Ramos (cell line): ENCODE results near the gene B3GNT5.
"Not testable (repeated sequence)": the region's sequence is repeated elsewhere in the genome, so short reads cannot be mapped to it uniquely, and the experiment has no call there.

ENCODE experiments used
- in situ Hi-C: fragments of 300-500 bp; cut with MboI; formaldehyde crosslinking; loops from one replicate; pipeline ENCODE4 v1.14.3; 2022; ENCODE audit warnings: low sequenced_read_pairs; ENCODE audit not compliant: unreplicated experiment

Gene B3GNT5

DNA sequence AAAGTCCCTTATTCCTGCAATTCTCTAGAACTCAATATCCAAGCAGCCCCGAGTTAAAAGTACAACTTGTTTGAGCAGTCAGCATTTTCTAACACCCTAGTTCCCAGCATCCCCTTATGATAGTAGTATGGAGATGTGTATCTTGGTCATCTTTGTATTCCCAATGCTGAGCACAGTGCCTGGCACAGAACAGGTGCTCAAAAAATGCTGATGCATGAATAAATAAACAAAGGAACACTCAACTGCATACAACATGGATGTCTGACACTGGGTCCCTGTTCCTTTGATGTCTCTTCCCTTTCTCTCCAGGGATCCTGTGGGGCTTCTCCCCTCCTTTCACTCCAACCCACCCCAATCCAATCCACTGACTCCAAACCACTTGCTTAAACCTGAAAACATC lies 23.9 kb upstream of the B3GNT5 start:
- in situ Hi-C loops, result no loop called here

DNA sequence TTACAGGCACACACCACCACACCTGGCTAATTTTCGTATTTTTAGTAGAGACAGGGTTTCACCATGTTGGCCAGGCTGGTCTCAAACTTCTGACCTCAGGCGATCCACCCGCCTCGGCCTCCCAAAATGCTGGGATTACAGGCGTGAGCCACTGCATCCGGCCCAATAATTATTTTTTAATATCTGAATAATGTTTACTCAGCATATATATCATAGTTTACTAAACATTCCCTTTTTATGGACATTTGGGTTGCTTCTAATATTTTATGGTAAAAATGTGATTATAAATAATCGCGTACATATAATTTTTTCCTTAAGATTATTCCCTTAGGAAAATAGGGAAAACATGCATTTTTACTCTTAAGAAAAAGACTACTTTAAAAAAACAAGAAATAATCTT lies 22.8 kb upstream of the B3GNT5 start:
- in situ Hi-C loops, result not testable (repeated sequence)

DNA sequence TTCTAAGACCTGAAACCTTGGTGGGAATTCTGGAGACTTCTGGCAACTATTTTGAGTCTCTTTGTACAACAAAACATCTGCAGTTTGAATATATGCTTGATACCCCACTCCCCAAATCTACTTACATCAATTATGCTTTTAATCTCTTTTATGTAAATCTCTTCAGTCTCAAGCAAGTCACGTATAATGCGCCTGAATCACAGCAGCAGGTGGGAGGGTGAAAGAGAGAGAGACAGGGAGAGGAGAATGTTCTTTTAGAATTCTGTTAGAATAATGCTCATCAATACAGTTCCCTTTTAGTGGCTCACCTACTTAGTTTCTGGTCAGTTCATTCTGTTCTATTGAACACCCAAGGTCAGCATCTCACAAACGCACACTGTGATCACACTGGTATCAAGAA lies 22.2 kb upstream of the B3GNT5 start:
- in situ Hi-C loops, result no loop called here

DNA sequence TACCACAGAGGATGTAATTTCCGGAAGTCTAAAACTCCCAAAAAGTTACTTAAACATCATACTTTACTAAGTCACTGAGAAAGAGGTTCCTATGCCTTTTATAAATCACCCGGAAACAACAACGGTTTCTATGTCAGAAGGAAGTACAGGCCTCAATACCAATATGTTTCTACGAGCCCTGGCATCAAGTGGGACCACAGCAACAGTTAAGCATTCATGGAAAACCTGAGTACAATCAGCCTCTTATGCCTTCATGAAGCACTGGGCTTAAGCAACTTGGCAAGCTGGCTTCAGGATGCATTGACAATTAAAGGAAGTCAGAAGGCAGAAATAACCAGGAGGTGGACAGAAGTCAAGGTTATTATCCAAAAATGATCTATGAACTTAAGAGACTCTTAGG lies 19.1 kb upstream of the B3GNT5 start:
- in situ Hi-C loops, result no loop called here

DNA sequence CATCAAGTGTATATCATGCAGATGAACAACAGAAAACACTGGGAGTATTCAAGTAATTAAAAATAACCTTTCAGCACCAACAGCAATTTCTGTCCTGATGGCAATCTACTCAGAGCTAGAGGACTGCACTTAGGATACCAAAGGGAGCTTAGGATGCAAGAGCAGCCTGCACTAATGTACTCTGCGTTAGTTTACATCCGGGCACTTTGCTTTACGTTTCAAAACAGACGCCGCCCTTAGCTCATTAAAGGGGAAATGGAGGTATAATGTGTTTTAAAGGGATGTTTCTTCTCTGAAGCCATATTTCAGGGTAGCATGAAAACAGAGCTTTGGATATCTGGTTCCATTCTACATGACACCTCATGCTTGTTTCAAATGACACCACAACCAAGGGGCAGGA lies 14.0 kb upstream of the B3GNT5 start:
- in situ Hi-C loops, result no loop called here

DNA sequence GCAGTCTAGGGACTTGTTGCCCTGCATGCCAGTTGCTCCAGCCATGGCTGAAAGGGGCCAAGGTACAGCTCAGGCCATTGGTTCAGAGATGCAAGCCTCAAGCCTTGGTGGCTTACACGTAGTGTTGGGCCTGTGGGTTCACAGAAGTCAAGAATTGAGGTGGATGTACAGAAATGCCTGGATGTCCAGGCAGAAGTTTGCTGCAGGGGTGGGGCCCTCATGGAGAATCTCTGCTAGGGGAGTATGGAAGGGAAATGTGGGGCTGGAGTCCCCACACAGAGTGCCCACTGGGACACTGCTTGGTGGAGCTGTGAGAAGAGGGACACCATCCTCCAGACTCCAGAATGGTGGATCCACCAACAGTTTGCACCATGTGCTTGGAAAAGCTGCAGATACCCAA lies 10.6 kb upstream of the B3GNT5 start:
- in situ Hi-C loops, result no loop called here

DNA sequence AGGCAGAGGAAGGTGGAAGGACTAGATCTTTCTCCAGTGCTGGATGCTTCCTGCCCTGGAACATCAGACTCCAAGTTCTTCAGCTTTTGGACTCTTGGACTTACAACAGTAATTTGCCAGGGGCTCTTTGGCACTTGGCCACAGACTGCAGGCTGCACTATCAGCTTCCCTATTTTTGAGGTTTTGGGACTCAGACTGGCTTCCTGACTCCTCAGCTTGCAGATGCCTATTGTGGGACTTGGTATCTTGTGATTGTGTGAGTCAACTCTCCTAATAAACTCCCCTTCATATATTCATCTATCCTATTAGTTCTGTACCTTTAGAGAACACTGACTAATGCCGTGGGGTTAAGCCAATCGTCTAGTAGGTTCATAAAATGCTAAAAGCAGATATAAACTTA lies 8.8 kb upstream of the B3GNT5 start:
- in situ Hi-C loops, result no loop called here

DNA sequence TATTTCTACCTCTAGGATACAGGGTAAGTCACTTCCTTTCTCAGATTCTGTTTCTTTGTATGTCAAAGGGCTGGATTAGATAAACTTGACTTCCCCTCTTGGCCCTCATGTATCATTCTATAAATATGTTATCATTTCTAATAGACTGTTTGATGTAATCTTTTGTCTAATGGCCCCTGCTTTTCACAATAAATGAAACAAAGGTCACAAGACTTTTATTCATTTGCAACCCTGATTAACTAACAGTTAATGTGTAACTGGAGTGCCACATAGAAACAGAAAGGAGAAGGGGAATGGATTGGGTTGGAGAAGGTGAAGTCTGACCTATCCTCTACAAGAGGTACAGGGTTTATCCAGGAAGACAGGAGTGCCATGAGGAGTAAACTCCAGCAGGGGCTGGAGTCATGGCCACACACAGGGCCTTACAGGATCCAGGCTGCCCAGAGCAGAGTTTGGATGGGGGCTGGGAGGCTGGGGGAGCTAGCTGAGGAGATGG lies 8.0 kb upstream of the B3GNT5 start:
- in situ Hi-C loops, result no loop called here

DNA sequence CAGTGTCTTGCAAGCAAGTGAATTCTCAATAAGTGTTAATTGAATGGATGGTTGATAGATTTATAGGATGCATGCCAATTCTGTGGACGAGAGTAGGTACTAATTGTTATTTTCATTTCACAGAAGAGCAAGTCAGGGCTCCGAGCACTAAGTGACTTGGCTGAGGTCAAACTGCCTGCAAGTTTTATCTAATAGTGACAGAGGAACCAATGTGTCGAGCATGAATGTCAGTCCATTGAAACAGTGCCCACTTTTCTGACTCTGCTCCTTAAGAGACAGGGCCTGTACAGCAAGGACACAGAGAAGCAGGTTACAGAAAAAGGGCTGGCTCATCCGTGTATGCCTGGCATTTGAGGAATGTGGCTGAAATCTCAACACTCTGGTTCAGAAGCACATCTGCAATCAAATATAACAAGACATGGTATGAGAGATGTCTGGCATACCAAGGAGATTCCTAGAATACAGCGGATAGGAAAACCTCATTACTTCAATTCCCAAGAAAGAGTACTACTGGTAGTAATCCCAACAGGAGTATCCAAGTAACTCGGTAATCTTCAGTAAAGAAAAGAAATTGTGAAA lies 6.0 kb upstream of the B3GNT5 start:
- in situ Hi-C loops, result no loop called here

DNA sequence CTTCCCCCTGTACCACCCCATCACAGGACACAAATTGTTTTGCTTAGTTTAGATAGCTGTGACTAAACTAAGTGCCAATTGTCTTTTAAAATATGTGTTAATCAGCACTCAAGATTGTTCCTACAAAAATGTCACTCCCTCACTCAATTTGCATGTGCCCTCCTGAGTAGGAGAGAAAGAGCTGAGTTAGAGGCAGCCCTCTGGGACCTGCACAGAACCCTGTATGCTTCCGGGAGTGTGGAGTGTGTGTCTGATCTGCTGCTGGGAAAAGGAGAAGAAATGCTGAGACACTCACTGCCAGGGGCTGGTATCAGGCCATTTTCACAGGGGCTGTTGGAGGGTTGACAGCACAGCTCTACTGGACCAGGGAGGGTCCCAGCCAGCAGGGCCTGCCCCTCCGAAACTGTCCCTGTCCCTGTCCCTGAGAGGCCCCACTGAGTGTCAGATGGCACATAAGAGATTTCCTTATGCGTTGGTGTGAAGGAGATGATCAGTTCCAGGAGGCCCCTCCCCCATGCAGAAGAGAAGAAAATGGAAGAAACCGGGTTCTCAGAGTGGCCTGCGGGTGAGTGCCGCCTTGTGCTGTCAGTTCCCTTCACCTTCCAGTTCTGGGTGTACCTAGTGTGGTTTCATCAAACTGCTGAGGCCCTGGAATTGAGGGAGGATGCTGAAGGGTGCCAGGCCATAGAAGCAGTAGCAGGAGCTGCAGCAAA lies 3.9 kb upstream of the B3GNT5 start:
- in situ Hi-C loops, result no loop called here

DNA sequence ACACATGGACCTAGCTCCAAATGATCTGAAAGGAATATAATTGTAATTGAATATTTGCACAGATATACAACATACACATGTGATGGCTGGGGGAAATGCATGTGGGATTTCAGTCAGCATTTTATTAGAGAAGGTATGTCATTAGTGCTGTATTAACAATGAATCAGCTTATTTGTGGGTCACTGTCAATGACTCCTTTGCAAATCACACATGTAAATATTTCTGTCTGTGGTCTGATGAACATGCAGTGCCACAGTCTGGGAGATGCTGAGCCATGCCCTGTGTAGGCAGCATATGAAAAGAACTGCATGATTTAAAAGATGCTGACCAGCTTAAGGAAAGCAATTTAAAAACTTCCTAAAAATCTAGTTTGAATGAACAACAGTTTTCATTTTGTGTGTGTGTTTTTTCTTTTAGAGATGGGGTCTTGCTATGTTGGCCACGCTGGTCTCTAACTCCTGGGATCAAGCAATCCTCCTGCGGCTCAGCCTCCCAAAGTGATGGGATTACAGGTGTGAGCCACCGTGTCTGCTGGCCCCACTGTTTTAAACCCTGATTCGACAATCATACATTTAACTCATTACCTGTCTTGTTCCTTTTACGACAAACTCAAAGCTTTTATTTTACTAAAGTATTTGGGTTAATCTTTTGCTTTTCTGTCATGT lies 803 bp upstream of the B3GNT5 start:
- in situ Hi-C loops, result no loop called here

DNA sequence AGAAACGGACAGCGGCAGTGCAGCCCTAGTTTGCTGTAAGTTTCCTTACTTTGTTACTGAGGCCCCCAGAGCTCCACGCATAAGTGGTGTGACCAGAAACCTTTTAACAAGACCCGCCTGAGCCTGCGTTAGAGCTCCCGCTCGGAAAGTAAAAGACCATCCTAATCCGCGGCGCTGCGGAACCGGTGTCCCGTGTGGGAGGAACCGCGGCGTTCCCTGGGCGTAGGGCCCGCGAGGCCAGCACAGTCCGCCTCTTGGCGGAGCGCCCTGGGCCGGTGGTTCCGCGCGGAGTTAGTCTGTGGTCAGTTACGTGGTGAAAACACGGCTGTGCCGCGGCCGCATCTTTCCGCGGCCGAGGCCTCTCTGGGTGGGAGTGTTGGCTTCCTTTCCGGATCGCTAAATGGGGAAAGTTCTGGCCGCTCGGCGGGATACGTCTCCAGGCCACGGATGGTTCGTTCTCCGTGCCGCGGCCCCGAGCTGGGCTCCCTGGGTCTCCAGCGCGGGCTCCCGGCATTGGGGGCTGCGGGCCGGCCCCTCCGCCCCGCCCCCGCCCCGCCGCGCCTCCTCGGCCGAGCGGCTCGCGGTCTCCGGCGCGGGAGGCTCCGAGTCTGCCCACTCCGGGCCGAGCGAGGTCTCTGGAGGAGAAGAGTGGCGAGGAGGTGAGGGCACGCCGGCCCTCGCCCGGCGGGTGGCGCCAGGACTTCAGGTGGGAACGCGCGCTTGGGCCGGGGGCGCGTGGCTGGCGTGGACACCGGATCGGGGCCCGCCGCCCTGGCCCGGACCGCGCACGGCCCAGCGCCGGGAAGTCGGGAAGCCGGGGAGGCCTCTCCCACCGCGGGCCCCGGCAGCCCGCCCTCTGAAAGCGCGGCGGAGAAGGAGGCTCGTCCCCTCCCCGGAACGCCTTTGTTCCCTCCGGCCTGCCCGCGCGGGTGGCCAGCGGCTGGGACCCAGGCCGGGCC lies 754 bp downstream of the B3GNT5 start:
- in situ Hi-C loops, result no loop called here

DNA sequence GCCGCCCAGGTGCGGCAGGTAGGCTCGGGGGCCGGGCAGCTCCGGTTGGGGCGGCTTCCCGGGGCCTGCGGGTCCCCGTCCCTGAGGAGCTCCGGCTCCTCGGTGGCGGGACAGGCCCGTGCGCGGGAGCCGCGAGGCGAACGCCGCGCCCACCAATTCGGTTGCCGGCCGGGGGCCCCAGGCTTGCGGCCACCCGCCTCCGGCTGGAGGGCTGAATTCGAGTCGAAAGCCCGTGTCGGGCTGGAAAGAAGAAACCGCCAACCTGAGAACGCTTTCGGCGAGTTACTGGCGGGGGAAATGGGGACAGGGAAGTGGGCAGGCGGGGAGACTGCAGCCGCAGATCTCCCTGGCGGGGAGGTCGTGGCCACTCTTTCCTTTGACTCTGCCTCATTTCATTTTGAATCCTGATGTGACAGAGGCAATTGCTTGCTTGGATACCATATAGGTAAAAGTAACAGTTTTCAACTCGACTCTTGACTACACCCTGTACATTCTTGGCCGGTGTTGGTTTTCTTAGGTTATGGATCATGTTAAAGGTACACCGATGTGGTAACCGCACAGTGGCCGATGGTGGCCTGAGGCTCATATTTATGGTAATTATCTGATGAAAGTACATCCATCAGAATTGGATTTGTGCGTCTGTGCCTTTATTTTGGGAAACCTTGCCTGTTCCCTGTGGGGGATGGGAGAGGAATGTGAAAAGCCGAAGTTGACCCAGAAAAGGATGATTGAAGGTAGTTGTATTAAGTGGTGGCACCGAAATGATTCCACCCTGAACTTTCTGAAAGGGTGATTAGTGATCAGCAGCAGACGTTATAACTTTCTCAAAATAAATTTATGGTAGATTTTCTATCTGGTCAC lies 1.7 kb downstream of the B3GNT5 start:
- in situ Hi-C loops, result no loop called here

DNA sequence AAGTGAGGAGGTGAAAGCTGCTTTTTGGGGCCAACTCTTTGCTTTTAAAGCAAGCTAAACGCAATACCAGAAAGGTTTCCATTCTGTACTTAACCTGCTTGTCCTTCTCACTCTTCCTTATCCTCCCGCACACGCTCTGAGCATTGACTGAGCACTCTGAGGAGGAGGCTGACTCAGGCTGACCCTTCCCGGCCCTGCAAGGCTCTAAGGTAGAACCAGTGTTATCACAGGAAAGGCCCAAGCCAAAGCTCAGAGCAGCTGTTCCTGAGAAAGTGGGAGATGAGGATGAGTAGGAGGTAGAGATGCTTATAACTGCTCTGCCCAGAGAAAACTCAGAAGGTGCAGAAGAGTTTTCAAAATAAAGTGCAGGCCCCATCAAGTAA lies 2.3 kb downstream of the B3GNT5 start:
- in situ Hi-C loops, result no loop called here

DNA sequence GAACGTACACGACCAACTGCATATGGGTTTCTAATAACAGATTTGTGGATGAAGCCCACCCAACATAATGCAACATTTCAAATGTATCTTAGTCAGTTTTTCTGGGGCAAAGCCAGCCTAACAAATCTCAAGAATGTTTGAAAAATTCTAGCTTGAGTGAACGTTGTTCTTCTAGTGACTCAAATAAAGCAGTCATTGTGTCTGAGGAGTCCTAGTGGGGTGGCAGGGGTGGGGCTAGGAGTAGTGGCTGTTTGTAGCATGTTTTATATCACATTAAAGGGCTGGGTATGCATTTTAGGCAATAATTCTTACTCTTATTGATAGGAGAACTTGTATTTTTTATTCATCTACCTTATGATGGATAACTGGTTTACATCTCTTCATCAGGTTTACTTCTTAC lies 6.0 kb downstream of the B3GNT5 start:
- in situ Hi-C loops, result no loop called here

DNA sequence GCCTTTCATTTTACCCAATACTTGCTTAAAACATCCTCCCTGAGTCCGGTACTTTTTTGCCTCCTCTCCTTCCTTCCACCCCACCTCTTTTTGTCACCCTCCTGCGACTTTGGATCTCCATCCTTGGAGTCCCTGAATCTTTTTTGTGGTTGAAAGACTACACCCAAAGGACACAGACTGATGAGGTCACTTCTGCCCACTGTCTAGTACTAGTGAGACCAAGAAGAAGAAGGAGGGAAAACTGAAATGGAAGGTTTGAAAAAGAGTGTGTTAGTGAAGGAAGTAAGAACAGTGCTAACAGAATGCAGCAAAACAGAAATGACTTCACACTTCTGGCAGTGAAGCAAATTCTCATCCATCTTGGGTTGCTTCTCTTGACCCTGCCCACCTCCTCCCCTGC lies 6.6 kb downstream of the B3GNT5 start:
- in situ Hi-C loops, result no loop called here

DNA sequence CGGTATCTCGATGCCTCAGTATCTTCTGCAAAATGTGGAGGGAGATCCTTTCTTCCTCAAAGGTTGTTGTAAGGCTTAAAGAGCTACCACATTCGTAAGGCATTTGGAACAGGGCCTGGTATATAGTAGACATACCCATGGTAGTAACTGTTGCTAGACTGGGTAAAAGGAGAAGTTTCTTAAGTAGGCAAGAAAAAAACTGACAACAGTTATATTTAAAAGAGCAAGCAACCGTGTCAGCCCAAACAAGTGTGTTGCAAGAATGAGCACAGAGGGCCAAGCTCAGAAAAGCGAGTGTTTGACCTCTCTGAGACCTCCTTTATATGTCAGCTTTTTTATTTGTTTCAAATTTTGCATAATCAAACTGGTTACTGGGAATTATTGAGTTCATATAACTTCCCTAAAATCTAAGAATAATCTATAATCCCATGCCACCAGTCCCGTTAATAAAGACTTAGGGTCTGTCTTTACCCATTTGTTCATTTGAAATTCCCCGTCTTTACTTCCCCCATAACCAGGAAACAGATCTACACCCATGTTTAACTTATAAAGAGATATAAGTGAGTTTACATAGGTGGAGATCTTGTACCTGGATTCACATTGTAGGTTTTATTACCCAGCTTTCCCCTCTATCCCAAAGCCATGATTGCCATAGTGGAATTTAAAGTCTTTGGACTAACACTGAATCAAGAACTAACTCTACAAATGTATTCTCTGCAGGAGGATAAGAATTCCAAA lies 7.3 kb downstream of the B3GNT5 start:
- in situ Hi-C loops, result no loop called here

DNA sequence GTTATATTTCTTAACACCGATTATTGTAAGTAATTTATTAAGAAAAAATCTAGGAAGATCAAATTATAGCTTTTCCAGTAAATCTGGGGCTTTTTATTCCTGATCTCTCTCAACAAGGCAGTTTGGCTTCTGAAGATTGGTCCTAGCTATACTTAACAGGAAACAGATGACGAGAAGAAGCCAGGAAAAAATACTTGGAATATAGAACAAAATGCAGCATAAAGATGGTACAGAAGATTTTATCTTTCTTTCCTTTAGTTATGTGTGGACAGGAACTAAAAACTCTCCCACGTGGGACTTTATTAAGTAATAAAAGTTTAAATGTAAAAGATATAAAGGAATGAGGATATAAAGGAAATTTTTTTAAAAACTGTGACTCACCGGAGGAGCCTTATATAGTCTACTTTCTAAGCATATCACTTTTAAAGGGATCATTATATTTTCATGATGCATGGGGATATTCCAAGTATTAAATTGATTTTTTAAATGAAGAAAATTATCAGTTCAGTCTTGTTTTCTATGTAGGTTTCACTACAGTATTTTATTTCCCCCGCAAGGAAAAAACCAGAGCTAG lies 8.2 kb downstream of the B3GNT5 start:
- in situ Hi-C loops, result no loop called here
